Lower leg skin (tissue), 3 donors: ENCODE results near the gene ZNF385A.

ENCODE experiments used
- CTCF ChIP-seq, 3 donors: fragments of 450-650 bp; IDR thresholded peaks; one replicate each; pipeline ENCODE4 v1.5.1; 2016; ENCODE audit warnings: antibody characterized with exemption in 3 of 3, mild to moderate bottlenecking in 3 of 3, moderate library complexity in 2 of 3
- POLR2A ChIP-seq, 2 donors: fragments of 450-650 bp; IDR thresholded peaks; one replicate each; pipeline ENCODE4 v1.6.1; 2016 to 2017; ENCODE audit warnings: antibody characterized with exemption in 2 of 2, mild to moderate bottlenecking in 1 of 2, moderate library complexity in 1 of 2

- TF ChIP-seq CTCF (IDR thresholded peaks at IDR 0.05) (no peak), POLR2A (IDR thresholded peaks at IDR 0.05) (no peak)
These were observed 21.5 kb downstream of the ZNF385A start for GRCh38 chr12:54363047-54363446.
